OCI-M1 (cell line): Measurements from ENCODE around the gene ROCK1.

ENCODE experiments used
- DNase-seq: peaks from one replicate; lab custom pipeline; 2025; lab: John Stamatoyannopoulos, UW

Gene ROCK1

DNA sequence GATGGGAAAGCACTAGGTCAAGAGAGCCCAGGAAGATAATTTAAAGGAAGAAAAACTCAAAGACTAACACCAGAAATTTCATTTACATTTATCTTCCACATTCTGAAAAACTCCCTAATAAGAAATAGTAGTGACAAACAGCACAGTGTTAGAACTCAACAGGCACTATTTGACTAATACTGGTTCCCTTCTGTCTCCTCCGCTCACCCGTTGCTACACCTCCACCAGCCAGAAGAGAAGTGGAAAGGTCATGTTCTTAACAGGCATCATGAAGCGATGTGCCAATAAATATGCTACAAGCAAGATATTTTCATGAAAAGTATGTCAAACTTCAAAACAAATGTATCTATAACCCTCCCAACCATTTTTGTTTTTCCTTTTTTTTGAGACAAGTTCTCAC lies 5.7 kb downstream of the ROCK1 start:
- no peak for DNase-seq

DNA sequence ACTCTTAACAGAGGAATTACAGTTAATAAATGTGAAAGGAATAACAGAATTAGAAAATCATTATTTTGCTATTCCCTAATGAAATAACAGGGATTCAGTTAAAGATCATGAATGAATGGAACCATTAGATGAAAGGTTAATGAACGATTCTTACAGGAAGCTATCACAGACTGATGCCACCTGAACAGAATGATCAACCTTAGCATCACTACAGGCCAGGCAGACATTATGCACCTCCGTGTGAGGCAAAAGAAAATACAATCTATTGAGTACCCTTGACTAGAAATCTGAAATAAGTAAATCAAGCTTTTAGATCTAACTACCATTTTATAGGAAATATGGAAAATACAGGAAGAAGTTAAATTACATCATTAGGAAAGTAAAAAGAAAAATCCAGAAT lies 10.4 kb downstream of the ROCK1 start:
- no peak for DNase-seq

DNA sequence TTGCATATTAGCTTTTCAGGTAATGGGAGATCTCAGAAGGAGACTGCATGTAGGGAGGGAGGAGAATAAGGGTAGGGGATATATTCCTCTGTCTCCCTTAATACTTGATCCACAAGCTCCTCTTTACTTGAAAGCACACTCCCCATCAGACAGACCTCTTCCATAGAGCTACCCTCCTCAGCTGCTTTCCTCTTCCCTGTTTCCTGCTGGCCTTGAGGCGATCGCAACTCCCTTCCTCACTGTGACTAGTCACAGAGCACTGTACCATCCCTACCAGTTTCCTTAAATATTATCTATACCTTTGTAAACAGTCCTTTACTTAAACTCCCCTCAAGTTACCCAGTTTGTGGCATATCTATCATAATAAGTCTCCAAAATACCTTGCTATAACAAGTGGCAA lies 10.9 kb downstream of the ROCK1 start:
- no peak for DNase-seq

- no peak for DNase-seq
Measured at GRCh38 chr18:21100146-21100545, 11.5 kb downstream of the ROCK1 start.

DNA sequence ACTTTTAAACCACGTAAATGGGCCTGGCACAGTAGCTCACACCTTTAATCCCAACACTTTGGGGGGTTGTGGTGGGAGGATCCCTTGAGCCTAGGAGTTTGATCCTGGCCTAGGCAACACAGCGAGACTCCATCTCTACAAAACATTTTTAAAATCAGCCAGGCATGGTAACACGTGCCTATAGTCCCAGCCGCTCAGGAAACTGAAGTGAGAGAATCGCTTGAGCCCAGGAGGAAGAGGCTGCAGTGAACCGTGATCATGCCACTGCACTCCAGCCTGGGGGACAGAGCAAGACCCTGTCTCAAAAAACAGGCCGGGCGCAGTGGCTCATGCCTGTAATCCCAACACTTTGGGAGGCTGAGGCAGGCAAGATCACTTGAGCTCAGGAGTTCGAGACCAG lies 12.2 kb downstream of the ROCK1 start:
- no peak for DNase-seq

DNA sequence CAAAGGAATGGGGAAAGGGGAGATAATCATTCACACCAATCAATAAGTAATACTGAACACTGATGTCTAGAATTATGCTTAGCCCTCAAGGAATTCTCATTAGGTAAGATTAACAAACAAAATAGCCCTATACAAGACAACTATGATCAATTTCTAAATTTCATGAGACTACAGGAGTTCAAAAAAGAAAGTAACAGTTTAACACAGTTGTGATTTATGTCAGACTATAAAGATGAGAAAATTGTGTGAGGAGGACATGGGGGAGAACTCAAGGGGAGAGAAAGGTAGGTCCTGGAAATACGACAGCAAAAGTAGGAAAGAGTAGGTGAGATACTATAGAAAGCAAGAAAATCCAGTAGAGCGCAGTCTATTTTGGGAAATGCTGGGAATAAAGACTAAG lies 14.9 kb downstream of the ROCK1 start:
- DNase-seq: no peak

DNA sequence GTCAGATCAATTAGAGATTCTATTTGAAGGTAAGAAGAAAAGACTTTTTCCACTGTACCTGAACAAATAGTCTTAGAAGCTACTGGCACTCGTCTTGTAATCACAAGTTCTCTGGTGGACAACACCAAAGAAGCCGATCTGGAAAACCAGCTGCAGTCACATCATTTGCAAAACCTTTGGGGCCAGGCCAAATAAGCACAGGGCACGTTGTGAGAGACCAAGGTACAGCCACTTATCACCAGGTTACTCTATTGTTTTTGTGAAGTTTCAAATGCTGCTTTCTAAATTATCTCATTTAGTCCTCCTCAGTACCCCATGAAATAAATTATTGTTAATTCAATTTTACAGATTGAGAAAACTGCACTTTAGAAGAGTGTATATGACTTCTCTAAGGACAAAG lies 18.5 kb downstream of the ROCK1 start:
- no peak for DNase-seq

- no peak for DNase-seq
Measured at GRCh38 chr18:21090680-21091079, 20.9 kb downstream of the ROCK1 start.

GRCh38 chr18:21085579-21086166 lies 25.9 kb downstream of the ROCK1 start:
- no peak for DNase-seq

DNA sequence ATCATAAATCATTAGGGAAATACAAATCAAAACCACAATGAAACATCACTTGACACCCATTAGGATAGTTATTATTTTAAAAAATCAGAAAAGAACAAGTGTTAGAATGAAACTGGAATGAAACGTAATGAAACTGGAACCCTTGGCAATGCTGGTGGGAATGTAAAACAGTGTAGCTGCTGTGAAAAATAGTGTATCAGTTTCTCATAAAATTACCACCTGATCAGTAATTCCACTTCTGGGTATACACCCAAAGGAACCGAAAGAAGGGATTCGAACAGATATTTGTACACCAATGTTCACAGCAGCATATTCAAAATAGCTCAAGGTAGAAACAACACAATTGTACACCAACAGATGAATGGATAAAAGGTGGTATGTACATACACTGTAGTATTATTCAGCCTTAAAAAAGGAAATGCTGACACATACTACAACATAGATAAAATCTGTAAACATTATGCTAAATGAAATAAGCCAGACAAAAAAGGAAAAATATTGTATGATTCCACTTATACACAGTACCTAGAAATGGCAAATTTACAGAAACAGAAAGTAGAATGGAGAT lies 27.0 kb downstream of the ROCK1 start:
- no peak for DNase-seq

GRCh38 chr18:21083017-21083416 lies 28.6 kb downstream of the ROCK1 start:
- DNase-seq: no peak

- DNase-seq: no peak
Measured at GRCh38 chr18:21081426-21081825, 30.2 kb downstream of the ROCK1 start.

DNA sequence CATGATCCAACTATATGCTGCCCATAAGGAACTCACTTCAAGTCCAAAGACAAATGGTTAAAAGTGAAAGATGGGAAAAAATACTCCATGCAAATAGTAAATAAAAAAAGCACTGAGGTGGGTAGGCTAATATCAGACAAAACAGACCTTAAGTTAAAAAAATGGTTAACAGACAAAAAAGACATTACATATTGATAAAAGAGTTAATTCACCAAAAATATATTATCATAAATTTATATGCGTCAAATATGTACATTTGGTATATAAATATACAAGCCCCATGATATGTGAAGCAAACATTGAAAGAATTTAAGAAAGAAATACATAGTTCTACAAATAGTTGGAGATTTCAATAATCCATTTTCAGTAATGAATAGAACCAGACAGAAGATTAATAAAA lies 31.0 kb downstream of the ROCK1 start:
- no peak for DNase-seq

GRCh38 chr18:21074336-21075323 lies 37.0 kb downstream of the ROCK1 start:
- DNase-seq: no peak

DNA sequence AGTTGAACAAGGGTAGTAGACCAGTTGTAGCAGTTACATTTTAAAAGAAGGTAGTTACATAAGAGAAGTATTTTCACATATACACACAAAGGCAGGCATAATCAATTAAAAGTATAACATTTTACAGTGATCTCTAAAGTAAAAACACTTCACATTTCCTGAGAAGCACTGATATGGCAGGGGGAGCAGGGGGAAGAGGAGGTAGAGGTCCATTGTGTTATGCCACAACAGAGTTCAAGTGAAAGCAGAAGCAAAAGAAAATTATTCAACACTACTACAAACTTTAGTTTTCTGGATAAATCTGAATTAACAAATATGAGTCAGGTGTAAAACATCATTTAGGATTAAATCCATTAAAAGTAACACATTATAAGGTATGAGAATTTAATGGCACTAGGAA lies 38.4 kb downstream of the ROCK1 start:
- no peak for DNase-seq

GRCh38 chr18:21071071-21071470 lies 40.5 kb downstream of the ROCK1 start:
- DNase-seq: no peak

DNA sequence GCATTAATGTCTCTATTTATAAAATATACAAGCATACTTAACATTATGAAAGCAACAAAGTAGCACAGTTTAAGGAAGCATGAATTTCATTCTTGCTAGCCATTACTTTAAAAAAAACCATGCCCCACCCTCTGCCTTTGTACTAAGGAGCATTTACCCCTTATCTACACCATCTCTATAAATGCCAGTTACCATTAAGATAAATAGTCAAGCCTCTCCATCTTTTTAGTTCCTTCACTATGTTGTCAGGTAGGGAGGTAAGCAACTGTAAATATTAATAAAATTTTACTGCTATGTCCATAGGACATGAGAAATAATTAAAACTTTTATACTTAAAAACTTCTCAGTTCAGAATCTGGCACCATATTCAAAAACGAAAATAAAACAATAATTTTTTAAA lies 42.1 kb downstream of the ROCK1 start:
- DNase-seq: no peak

DNA sequence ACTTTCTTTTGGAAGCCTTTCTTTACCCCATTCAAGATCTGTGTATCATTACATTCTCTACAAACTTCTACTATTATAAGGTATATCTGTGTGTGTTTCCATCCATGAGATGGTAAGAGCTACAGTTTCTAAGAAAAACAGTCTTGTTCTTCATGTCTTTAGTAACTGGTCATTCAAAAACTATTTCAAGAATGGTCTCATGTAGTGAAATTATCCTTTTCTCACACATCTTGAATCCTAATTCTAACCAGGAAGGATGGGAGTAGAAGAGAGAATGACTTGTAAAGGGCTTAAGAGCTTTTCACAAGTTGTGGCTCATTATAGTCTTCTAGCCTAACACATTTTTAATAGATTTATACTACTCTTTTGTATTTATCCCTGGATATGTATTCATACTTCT lies 47.3 kb downstream of the ROCK1 start:
- DNase-seq: no peak

DNA sequence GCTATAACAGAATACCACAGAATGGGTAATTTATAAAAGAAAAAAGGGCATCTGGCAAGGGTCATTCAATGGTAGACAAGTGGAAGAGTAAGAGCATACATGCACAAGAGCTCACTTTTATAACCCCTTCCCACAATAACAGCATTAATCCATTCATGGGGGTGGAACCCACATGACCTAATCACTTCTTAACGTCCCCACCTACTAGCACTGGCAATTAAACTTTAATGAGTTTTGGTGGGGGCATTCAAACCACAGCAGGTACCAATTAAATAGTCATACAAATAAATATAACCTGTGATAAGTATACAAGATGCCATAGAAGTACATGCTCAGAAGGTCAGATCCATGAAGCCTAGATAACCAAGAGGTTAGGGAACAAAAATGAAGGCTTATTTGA lies 48.6 kb downstream of the ROCK1 start:
- DNase-seq: no peak

GRCh38 chr18:21057112-21057511 lies 54.5 kb downstream of the ROCK1 start:
- no peak for DNase-seq

DNA sequence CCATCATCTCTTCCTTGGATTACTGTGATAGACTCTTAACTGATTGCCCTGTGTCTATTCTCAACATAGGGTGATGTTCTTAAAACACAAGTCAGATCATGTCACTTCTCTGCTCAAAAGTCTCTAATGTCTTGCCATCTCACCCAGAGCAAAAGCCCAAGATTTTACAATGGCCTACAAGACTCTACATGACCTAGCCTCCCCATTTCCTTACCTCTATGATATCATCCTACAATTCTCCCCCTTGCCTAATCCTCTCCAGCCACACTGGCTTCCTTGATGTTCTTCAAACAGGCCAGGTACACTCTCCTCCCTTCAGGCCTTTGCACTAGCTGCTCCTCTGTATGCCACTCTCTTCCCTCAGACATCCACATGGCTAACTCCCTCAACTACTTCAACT lies 55.1 kb downstream of the ROCK1 start:
- no peak for DNase-seq

DNA sequence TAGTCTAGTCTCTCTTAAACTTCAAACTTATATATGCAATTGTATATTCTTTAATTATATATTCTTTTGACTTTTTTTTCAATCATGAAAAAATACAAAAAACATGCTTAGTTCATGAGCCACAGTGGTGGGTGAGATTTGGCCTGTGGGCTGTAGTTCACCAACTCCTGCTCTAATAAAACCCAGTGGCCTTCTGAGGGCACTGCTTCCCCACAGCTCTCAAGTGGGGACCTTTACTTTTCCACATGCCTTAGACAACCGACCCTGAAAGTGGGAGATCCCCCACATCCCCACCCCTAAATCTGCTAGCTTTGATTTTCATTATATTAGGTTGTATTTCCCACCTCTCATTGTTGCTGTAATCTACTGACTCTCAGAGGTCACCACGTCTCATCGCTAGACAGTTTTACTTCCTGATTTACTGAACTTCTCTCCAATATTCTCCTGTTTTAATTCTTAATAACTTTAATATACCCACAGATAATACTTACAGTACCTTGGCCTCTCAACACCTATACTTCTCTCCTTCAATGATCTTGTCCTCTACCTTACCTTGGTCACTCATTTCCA lies 57.3 kb downstream of the ROCK1 start:
- DNase-seq: no peak

DNA sequence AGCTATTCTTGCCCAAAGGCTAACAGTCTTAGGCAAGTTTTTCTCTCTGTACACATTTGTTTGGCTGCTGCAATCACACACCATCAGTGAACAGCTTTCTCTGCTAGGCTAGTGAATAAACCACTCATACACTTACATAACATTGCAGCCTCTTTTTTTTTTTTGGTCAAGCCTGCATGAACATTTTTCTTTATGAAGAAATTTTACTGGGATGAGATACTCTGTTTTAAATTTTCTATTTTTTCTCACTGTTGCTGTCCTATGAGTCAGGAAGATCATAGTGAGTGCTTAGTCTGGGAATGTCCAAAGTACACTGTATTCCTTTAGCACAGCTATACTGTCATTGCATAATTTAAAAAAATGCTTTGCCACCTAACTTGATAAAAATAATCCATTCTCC lies 58.5 kb downstream of the ROCK1 start:
- no peak for DNase-seq
